HepG2 (cell line): ENCODE measurements around the gene UBE2M. TPM values are rescaled to one million over a fixed set of nuclear protein-coding genes. Genes with fewer than 3 reads are reported as not detected.

Experiments
- ARNT2 ChIP-seq: sonication (generic); formaldehyde crosslinking; IDR thresholded peaks from 2 replicates; pipeline ENCODE4 v1.8.0; 2022; ENCODE audit warnings: mild to moderate bottlenecking, low read depth, missing genetic modification reagents, moderate library complexity
- BORCS8-MEF2B ChIP-seq: sonication (generic); formaldehyde crosslinking; IDR thresholded peaks from 2 replicates; pipeline ENCODE4 v1.8.0; 2022; ENCODE audit warnings: mild to moderate bottlenecking, missing genetic modification reagents
- BRD4 ChIP-seq: sonication (generic); formaldehyde crosslinking; IDR thresholded peaks from 2 replicates; pipeline ENCODE4 v1.4.0; 2020; ENCODE audit warnings: missing genetic modification reagents
- CBX5 ChIP-seq: sonication (generic); formaldehyde crosslinking; IDR thresholded peaks from 2 replicates; pipeline ENCODE4 v1.4.0; 2020; ENCODE audit warnings: missing genetic modification reagents, borderline replicate concordance
- CC2D1A ChIP-seq: sonication (generic); formaldehyde crosslinking; IDR thresholded peaks from 2 replicates; pipeline ENCODE4 v1.8.1; 2023; ENCODE audit warnings: mild to moderate bottlenecking, missing genetic modification reagents
- EP300 ChIP-seq, 3 experiments: sonication (generic) in 1 of 3; formaldehyde crosslinking in 1 of 3; IDR thresholded peaks; 2 replicates each; pipeline versions ENCODE4 v1.5.1 to v1.6.1; 2011 to 2020; ENCODE audit warnings: low read depth in 2 of 3, low read length in 2 of 3, borderline replicate concordance in 1 of 3, improper control_type of control experiment in 1 of 3, mild to moderate bottlenecking in 1 of 3, missing genetic modification reagents in 1 of 3, moderate library complexity in 1 of 3
- FIP1L1 ChIP-seq: fragments of 200-400 bp; formaldehyde crosslinking; IDR thresholded peaks from 2 replicates; pipeline ENCODE4 v1.6.1; 2018; ENCODE audit warnings: low read depth, mild to moderate bottlenecking, low read length, moderate library complexity, borderline replicate concordance; ENCODE audit not compliant: insufficient read depth
- GABPA ChIP-seq, 2 experiments: IDR thresholded peaks; 2 replicates each; pipeline ENCODE4 v1.6.1; 2011 to 2016; ENCODE audit warnings: low read depth in 2 of 2, low read length in 1 of 2, missing biosample characterization in 1 of 2, missing genetic modification characterization in 1 of 2
- IKZF4 ChIP-seq: sonication (generic); formaldehyde crosslinking; IDR thresholded peaks from 2 replicates; pipeline ENCODE4 v1.5.1; 2020; ENCODE audit warnings: borderline replicate concordance, mild to moderate bottlenecking, low read depth, missing genetic modification reagents; ENCODE audit errors: not compliant biosample characterization
- JARID2 ChIP-seq: sonication (generic); formaldehyde crosslinking; IDR thresholded peaks from 2 replicates; pipeline ENCODE4 v1.8.1; 2023; ENCODE audit warnings: missing genetic modification reagents, inconsistent platforms; ENCODE audit not compliant: insufficient replicate concordance
- KDM6A ChIP-seq: IDR thresholded peaks from 2 replicates; pipeline ENCODE4 v1.6.1; 2016; ENCODE audit warnings: low read depth
- KLF13 ChIP-seq: sonication (generic); formaldehyde crosslinking; IDR thresholded peaks from 2 replicates; pipeline ENCODE4 v1.4.0; 2020; ENCODE audit warnings: mild to moderate bottlenecking, missing genetic modification reagents
- MXI1 ChIP-seq: IDR thresholded peaks from 3 replicates; pipeline ENCODE4 v1.6.1; 2012; ENCODE audit warnings: low read depth, low read length, inconsistent platforms, borderline replicate concordance
- NFE2 ChIP-seq: sonication (generic); formaldehyde crosslinking; IDR thresholded peaks from 2 replicates; pipeline ENCODE4 v1.4.0; 2020; ENCODE audit warnings: missing genetic modification reagents
- NFRKB ChIP-seq: fragments of 450-650 bp; IDR thresholded peaks from 2 replicates; pipeline ENCODE4 v1.6.1; 2017
- NONO ChIP-seq, 2 experiments: fragments of 450-650 bp in 1 of 2; sonication (generic) in 1 of 2; formaldehyde crosslinking in 1 of 2; IDR thresholded peaks in 1 of 2; conservative IDR thresholded peaks in 1 of 2; 2 replicates each; pipeline versions ENCODE4 v1.6.1 to v1.8.0; 2017 to 2022; ENCODE audit warnings: mild to moderate bottlenecking in 1 of 2, missing genetic modification reagents in 1 of 2, moderate library complexity in 1 of 2
- ONECUT2 ChIP-seq: sonication (generic); formaldehyde crosslinking; IDR thresholded peaks from 2 replicates; pipeline ENCODE4 v1.4.0; 2020; ENCODE audit warnings: missing genetic modification reagents
- PTBP1 ChIP-seq: fragments of 200-400 bp; formaldehyde crosslinking; IDR thresholded peaks from 2 replicates; pipeline ENCODE4 v1.6.1; 2018; ENCODE audit warnings: low read length, low read depth; ENCODE audit not compliant: poor library complexity, severe bottlenecking
- SIN3B ChIP-seq: fragments of 150-350 bp; IDR thresholded peaks from 2 replicates; pipeline ENCODE4 v1.6.1; 2014; ENCODE audit warnings: low read length
- TOE1 ChIP-seq: sonication (generic); formaldehyde crosslinking; IDR thresholded peaks from 2 replicates; pipeline ENCODE4 v1.4.0; 2020; ENCODE audit warnings: mild to moderate bottlenecking, missing genetic modification reagents
- ZNF432 ChIP-seq: sonication (generic); formaldehyde crosslinking; IDR thresholded peaks from 2 replicates; pipeline ENCODE4 v1.5.0; 2020; ENCODE audit warnings: missing genetic modification reagents, mild to moderate bottlenecking, borderline replicate concordance
- ZNF460 ChIP-seq: sonication (generic); formaldehyde crosslinking; IDR thresholded peaks from 2 replicates; pipeline ENCODE4 v1.5.1; 2020; ENCODE audit warnings: missing genetic modification reagents, mild to moderate bottlenecking, borderline replicate concordance
- ZNF790 ChIP-seq: sonication (generic); formaldehyde crosslinking; IDR thresholded peaks from 2 replicates; pipeline ENCODE4 v1.8.0; 2022; ENCODE audit warnings: missing genetic modification reagents, mild to moderate bottlenecking, borderline replicate concordance
- polyA plus RNA-seq, 8 experiments: library from polyadenylated mRNA; depleted of rRNA in 3 of 8; stranded (reverse) in 7 of 8; unstranded in 1 of 8; fragments of >200 nt; fragmentation: Illumina TruSeq in 4 of 8; extraction: Trizol in 4 of 8; gene quantifications; 2 replicates each; pipeline versions ENCODE4 v1.2.1 to v1.2.3, GENCODE V29; 2011 to 2016; ENCODE audit warnings: low read depth in 4 of 8, missing spikeins in 1 of 8, mixed read lengths in 1 of 8; ENCODE audit not compliant: insufficient read depth in 1 of 8
- total RNA-seq, 5 experiments: library from RNA; depleted of rRNA; stranded (reverse); fragments of >200 nt; fragmentation: Illumina TruSeq; extraction: Trizol; gene quantifications; 2 replicates each; pipeline ENCODE4 v1.2.3, GENCODE V29; 2016; ENCODE audit warnings: low read depth in 1 of 5
- TF ChIP-seq, protein P1 (sequence below): sonication (generic); formaldehyde crosslinking; IDR thresholded peaks from 2 replicates; pipeline ENCODE4 v1.9.0; 2021; ENCODE audit warnings: missing genetic modification reagents, borderline replicate concordance
- TF ChIP-seq, protein P2 (sequence below): sonication (generic); formaldehyde crosslinking; IDR thresholded peaks from 2 replicates; pipeline ENCODE4 v1.5.1; 2020; ENCODE audit warnings: mild to moderate bottlenecking, missing genetic modification reagents, borderline replicate concordance

The UBE2M gene
- total and polyA plus RNA-seq, 2 of the 13 experiments (the other 11 are each of a cell fraction or from before 2014, with no cell fraction given): 36.2 to 50.3 TPM

DNA sequence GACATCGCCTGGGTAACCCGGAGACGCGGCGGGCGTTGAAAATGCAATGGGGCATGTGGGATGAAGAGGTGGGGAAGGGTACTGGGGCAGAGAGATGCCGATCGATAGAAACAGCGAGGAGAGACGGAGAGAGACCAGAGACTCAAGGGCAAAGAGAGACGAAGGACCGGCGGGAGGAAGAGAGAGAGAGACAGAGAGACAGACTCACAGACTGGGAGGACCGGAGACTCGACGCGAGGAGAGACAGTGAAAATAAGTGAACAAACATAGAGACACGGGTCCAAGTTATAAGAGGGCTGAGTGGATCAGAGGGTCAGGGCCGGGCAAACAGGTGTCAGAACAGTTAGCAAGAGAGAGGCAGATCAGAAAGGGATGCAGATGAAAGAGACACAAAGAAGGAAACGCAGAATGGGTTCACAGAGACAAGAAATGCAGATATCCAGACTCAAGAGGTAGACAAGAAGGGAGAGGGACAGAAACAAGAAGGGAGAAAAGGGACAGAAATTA is 15.3 kb upstream of the UBE2M start (continued):
- TF ChIP-seq, protein P1, sequence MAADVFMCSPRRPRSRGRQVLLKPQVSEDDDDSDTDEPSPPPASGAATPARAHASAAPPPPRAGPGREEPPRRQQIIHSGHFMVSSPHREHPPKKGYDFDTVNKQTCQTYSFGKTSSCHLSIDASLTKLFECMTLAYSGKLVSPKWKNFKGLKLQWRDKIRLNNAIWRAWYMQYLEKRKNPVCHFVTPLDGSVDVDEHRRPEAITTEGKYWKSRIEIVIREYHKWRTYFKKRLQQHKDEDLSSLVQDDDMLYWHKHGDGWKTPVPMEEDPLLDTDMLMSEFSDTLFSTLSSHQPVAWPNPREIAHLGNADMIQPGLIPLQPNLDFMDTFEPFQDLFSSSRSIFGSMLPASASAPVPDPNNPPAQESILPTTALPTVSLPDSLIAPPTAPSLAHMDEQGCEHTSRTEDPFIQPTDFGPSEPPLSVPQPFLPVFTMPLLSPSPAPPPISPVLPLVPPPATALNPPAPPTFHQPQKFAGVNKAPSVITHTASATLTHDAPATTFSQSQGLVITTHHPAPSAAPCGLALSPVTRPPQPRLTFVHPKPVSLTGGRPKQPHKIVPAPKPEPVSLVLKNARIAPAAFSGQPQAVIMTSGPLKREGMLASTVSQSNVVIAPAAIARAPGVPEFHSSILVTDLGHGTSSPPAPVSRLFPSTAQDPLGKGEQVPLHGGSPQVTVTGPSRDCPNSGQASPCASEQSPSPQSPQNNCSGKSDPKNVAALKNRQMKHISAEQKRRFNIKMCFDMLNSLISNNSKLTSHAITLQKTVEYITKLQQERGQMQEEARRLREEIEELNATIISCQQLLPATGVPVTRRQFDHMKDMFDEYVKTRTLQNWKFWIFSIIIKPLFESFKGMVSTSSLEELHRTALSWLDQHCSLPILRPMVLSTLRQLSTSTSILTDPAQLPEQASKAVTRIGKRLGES (CRISPR knock-in tag): no peak
- TF ChIP-seq GABPA (IDR thresholded peaks at IDR 0.05; ENCODE audit: low read depth, low read length): no peak
- no peak for TF ChIP-seq GABPA (CRISPR knock-in tag; IDR thresholded peaks at IDR 0.05; ENCODE audit: low read depth)
- no peak for TF ChIP-seq JARID2 (CRISPR knock-in tag)
- TF ChIP-seq MXI1: peak; percentile 98; the same call in 2 of the 3 replicates
- TF ChIP-seq KLF13 (CRISPR knock-in tag): no peak
- TF ChIP-seq ZNF432 (CRISPR knock-in tag): no peak
- no peak for TF ChIP-seq ZNF460 (CRISPR knock-in tag)
- TF ChIP-seq CBX5 (CRISPR knock-in tag): no peak
- no peak for TF ChIP-seq PTBP1
- TF ChIP-seq FIP1L1: no peak
- no peak for TF ChIP-seq NONO (IDR thresholded peaks at IDR 0.05)
- no peak for TF ChIP-seq NONO (CRISPR knock-in tag; conservative IDR thresholded peaks at IDR 0.05)
- peak; percentile 49; the same call in 1 of the 2 replicates for TF ChIP-seq ZNF790 (CRISPR knock-in tag)
- TF ChIP-seq KDM6A: no peak
- TF ChIP-seq, protein P2, sequence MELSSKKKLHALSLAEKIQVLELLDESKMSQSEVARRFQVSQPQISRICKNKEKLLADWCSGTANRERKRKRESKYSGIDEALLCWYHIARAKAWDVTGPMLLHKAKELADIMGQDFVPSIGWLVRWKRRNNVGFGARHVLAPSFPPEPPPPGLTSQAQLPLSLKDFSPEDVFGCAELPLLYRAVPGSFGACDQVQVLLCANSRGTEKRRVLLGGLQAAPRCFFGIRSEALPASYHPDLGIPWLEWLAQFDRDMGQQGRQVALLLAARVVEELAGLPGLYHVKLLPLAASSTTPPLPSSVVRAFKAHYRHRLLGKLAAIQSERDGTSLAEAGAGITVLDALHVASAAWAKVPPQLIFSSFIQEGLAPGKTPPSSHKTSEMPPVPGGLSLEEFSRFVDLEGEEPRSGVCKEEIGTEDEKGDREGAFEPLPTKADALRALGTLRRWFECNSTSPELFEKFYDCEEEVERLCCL (CRISPR knock-in tag): no peak
- peak; percentile 44; the same call in 1 of the 2 replicates for TF ChIP-seq ARNT2
- TF ChIP-seq SIN3B: 0 out of 2 replicates have a peak, but pooled peaks have one; percentile 46
- TF ChIP-seq IKZF4 (CRISPR knock-in tag): no peak
- no peak for TF ChIP-seq EP300 (IDR thresholded peaks at IDR 0.05; ENCODE audit: low read depth in 2 of 2, low read length in 2 of 2)
- no peak for TF ChIP-seq EP300 (CRISPR knock-in tag; IDR thresholded peaks at IDR 0.05; ENCODE audit: borderline replicate concordance)
- TF ChIP-seq TOE1 (CRISPR knock-in tag): no peak
- TF ChIP-seq BRD4: no peak
- TF ChIP-seq CC2D1A (CRISPR knock-in tag): peak; percentile 47; the same call in 1 of the 2 replicates
- TF ChIP-seq ONECUT2 (CRISPR knock-in tag): peak; percentile 82
- no peak for TF ChIP-seq BORCS8-MEF2B (CRISPR knock-in tag)
- TF ChIP-seq NFRKB: no peak
- TF ChIP-seq NFE2 (CRISPR knock-in tag): no peak
